Measurements from ENCODE around the gene POLR3E.
A peak's percentile ranks its signal among the peaks of the same experiment; 100 is the strongest.
"Not testable (repeated sequence)": the region's sequence is repeated elsewhere in the genome, so short reads cannot be mapped to it uniquely, and the experiment has no call there.

The POLR3E gene

GRCh38 chr16:22291860-22292318, 5.3 kb upstream of the POLR3E start:
- H3K4me3 ChIP-seq (ENCODE audit: low read depth, low read length): no peak overlapping the region

GRCh38 chr16:22292320-22292719, 4.9 kb upstream of the POLR3E start:
- H3K4me3 ChIP-seq (ENCODE audit: low read depth, low read length): no peak overlapping the region

- no peak overlapping the region for H3K4me3 ChIP-seq (ENCODE audit: low read depth, low read length)
Observed at GRCh38 chr16:22293137-22294106, 3.8 kb upstream of the POLR3E start.

- peak overlapping the region; percentile 74 for H3K4me3 ChIP-seq (ENCODE audit: low read depth, low read length)
Observed at GRCh38 chr16:22296225-22297113, 740 bp upstream of the POLR3E start.

GRCh38 chr16:22297871-22298733, 893 bp downstream of the POLR3E start:
- peak overlapping the region; percentile 83 for H3K4me3 ChIP-seq (ENCODE audit: low read depth, low read length)

- H3K4me3 ChIP-seq (ENCODE audit: low read depth, low read length): no peak overlapping the region
Observed at GRCh38 chr16:22299036-22299435, 1.8 kb downstream of the POLR3E start.

- no peak overlapping the region for H3K4me3 ChIP-seq (ENCODE audit: low read depth, low read length)
Observed at GRCh38 chr16:22300427-22301071, 3.3 kb downstream of the POLR3E start.

- H3K4me3 ChIP-seq (ENCODE audit: low read depth, low read length): not testable (repeated sequence)
Observed at GRCh38 chr16:22301423-22301822, 4.2 kb downstream of the POLR3E start.

- no peak overlapping the region for H3K4me3 ChIP-seq (ENCODE audit: low read depth, low read length)
Observed at GRCh38 chr16:22302776-22303363, 5.7 kb downstream of the POLR3E start.

GRCh38 chr16:22304411-22304810, 7.2 kb downstream of the POLR3E start:
- no peak overlapping the region for H3K4me3 ChIP-seq (ENCODE audit: low read depth, low read length)

- no peak overlapping the region for H3K4me3 ChIP-seq (ENCODE audit: low read depth, low read length)
Observed at GRCh38 chr16:22306788-22307187, 9.6 kb downstream of the POLR3E start.

GRCh38 chr16:22307838-22308237, 10.6 kb downstream of the POLR3E start:
- H3K4me3 ChIP-seq (ENCODE audit: low read depth, low read length): no peak overlapping the region

GRCh38 chr16:22308824-22309520, 11.8 kb downstream of the POLR3E start:
- H3K4me3 ChIP-seq (ENCODE audit: low read depth, low read length): no peak overlapping the region

- H3K4me3 ChIP-seq (ENCODE audit: low read depth, low read length): no peak overlapping the region
Observed at GRCh38 chr16:22311520-22311919, 14.3 kb downstream of the POLR3E start.

- no peak overlapping the region for H3K4me3 ChIP-seq (ENCODE audit: low read depth, low read length)
Observed at GRCh38 chr16:22312897-22313781, 15.9 kb downstream of the POLR3E start.

GRCh38 chr16:22313876-22314470, 16.8 kb downstream of the POLR3E start:
- H3K4me3 ChIP-seq (ENCODE audit: low read depth, low read length): no peak overlapping the region
